ENCODE data around the gene VAV2. TPM values are rescaled to one million over a fixed set of nuclear protein-coding genes. Genes with fewer than 3 reads are reported as not detected.

VAV2 gene
- total and polyA plus RNA-seq, 9 of the 15 experiments (the other 6 are each of a cell fraction or from before 2014, with no cell fraction given), result 0.01 to 2.7 (median 1.0) TPM; not detected in 1

DNA sequence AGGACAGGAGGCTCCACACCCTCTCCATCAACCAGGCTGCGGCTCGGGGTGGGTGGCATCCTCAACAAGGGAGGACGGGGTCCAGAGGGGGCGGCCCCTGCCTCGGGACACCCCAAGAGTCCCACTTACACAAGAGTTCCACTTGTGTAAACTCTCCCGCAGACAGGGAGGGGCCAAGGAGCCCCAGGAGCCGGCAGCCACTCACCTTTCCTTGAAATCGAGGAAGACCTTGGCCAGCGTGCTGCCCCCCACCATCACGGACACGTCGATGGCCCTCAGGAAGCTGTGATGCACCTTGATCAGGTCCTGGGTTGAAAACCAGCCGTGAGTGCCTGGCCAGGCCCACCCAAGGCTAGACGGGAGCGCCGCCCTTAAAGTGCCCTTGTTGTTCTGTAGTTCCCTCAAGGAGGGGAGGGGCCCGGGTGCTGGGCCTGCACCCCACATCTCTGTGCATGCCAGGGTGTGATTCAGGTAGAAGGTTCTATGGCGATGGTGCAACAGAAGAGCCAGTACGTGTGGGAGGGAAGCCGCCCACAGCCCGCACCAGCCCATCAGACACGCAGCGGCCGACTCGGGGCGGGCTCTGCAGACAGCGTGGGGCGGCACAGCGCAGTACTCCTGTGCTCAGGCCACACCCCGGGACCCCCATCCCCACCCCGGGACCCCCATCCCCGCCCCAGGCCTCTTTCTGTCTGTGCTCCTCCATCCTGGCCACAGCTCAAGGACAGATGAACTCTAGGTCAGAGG is 186.1 kb downstream of the VAV2 start (continued):
- TF ChIP-seq, protein P1, sequence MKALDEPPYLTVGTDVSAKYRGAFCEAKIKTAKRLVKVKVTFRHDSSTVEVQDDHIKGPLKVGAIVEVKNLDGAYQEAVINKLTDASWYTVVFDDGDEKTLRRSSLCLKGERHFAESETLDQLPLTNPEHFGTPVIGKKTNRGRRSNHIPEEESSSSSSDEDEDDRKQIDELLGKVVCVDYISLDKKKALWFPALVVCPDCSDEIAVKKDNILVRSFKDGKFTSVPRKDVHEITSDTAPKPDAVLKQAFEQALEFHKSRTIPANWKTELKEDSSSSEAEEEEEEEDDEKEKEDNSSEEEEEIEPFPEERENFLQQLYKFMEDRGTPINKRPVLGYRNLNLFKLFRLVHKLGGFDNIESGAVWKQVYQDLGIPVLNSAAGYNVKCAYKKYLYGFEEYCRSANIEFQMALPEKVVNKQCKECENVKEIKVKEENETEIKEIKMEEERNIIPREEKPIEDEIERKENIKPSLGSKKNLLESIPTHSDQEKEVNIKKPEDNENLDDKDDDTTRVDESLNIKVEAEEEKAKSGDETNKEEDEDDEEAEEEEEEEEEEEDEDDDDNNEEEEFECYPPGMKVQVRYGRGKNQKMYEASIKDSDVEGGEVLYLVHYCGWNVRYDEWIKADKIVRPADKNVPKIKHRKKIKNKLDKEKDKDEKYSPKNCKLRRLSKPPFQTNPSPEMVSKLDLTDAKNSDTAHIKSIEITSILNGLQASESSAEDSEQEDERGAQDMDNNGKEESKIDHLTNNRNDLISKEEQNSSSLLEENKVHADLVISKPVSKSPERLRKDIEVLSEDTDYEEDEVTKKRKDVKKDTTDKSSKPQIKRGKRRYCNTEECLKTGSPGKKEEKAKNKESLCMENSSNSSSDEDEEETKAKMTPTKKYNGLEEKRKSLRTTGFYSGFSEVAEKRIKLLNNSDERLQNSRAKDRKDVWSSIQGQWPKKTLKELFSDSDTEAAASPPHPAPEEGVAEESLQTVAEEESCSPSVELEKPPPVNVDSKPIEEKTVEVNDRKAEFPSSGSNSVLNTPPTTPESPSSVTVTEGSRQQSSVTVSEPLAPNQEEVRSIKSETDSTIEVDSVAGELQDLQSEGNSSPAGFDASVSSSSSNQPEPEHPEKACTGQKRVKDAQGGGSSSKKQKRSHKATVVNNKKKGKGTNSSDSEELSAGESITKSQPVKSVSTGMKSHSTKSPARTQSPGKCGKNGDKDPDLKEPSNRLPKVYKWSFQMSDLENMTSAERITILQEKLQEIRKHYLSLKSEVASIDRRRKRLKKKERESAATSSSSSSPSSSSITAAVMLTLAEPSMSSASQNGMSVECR (CRISPR knock-in tag; IDR thresholded peaks at IDR 0.05), result no peak
- TF ChIP-seq, protein P2, sequence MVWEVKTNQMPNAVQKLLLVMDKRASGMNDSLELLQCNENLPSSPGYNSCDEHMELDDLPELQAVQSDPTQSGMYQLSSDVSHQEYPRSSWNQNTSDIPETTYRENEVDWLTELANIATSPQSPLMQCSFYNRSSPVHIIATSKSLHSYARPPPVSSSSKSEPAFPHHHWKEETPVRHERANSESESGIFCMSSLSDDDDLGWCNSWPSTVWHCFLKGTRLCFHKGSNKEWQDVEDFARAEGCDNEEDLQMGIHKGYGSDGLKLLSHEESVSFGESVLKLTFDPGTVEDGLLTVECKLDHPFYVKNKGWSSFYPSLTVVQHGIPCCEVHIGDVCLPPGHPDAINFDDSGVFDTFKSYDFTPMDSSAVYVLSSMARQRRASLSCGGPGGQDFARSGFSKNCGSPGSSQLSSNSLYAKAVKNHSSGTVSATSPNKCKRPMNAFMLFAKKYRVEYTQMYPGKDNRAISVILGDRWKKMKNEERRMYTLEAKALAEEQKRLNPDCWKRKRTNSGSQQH (CRISPR knock-in tag; IDR thresholded peaks at IDR 0.05), result no peak
- TF ChIP-seq FOXA3 (CRISPR knock-in tag; conservative IDR thresholded peaks at IDR 0.05 in 1 of 2, IDR thresholded peaks at IDR 0.05 in 1 of 2) (no peak), ZNF830 (CRISPR knock-in tag; IDR thresholded peaks at IDR 0.05) (no peak), PKNOX1 (IDR thresholded peaks at IDR 0.05) (no peak), BCOR (IDR thresholded peaks at IDR 0.05) (no peak), HLTF (IDR thresholded peaks at IDR 0.05) (no peak), CBFA2T3 (IDR thresholded peaks at IDR 0.05) (no peak), NRF1 (conservative IDR thresholded peaks at IDR 0.05 in 1 of 2, IDR thresholded peaks at IDR 0.05 in 1 of 2) (no peak)

Data from K562 (cell line).